GM12878 (cell line): ENCODE results near the gene RNF169. TPM values are rescaled to one million over a fixed set of nuclear protein-coding genes. Genes with fewer than 3 reads are reported as not detected.
A peak's percentile ranks its signal among the peaks of the same experiment; 100 is the strongest.

Source experiments
- BHLHE40 ChIP-seq, 2 experiments: fragments of 450-650 bp in 1 of 2; IDR thresholded peaks; 2 replicates each; pipeline ENCODE4 v1.6.1; 2011 to 2017; ENCODE audit warnings: low read depth in 2 of 2, borderline replicate concordance in 1 of 2, improper control_type of control experiment in 1 of 2, low read length in 1 of 2, mild to moderate bottlenecking in 1 of 2
- CBFB ChIP-seq: IDR thresholded peaks from 2 replicates; pipeline ENCODE4 v1.6.1; 2016; ENCODE audit warnings: antibody characterized with exemption, low read depth
- KAT2A ChIP-seq: conservative IDR thresholded peaks from 2 replicates; pipeline ENCODE4 v1.6.1; 2011; ENCODE audit warnings: low read depth, low read length; ENCODE audit not compliant: control insufficient read depth
- MEF2B ChIP-seq: fragments of 450-650 bp; IDR thresholded peaks from 2 replicates; pipeline ENCODE4 v1.6.1; 2018; ENCODE audit warnings: mild to moderate bottlenecking, moderate library complexity; ENCODE audit not compliant: partially characterized antibody, poor library complexity, severe bottlenecking
- MTA3 ChIP-seq: IDR thresholded peaks from 2 replicates; pipeline ENCODE4 v1.6.1; 2012; ENCODE audit warnings: low read length, inconsistent platforms, borderline replicate concordance
- NBN ChIP-seq: fragments of 450-650 bp; IDR thresholded peaks from 2 replicates; pipeline ENCODE4 v1.6.1; 2016
- NR2C1 ChIP-seq: fragments of 450-650 bp; IDR thresholded peaks from 2 replicates; pipeline ENCODE4 v1.6.1; 2017; ENCODE audit warnings: antibody characterized with exemption, mild to moderate bottlenecking, moderate library complexity
- RB1 ChIP-seq: fragments of 450-650 bp; formaldehyde crosslinking; IDR thresholded peaks from 2 replicates; pipeline ENCODE4 v1.6.1; 2017; ENCODE audit warnings: mild to moderate bottlenecking, borderline replicate concordance
- SIX5 ChIP-seq: IDR thresholded peaks from 2 replicates; pipeline ENCODE4 v1.6.1; 2011; ENCODE audit warnings: mild to moderate bottlenecking, low read depth, low read length, moderate library complexity; ENCODE audit not compliant: severe bottlenecking
- TCF3 ChIP-seq: IDR thresholded peaks from 2 replicates; pipeline ENCODE4 v1.6.1; 2012; ENCODE audit warnings: low read depth, mild to moderate bottlenecking, low read length, borderline replicate concordance; ENCODE audit not compliant: insufficient read depth
- ZNF274 ChIP-seq: IDR thresholded peaks from one replicate; pipeline ENCODE4 v1.8.0; 2011; ENCODE audit not compliant: insufficient read length, insufficient read depth
- polyA plus RNA-seq, 11 experiments: library from polyadenylated mRNA; depleted of rRNA in 4 of 11; unstranded in 6 of 11; stranded (reverse) in 5 of 11; fragments of >200 nt; fragmentation: Nextera tagmentation in 4 of 11; fragmentation: Illumina TruSeq in 1 of 11; extraction: Ambion mirVana in 4 of 11; extraction: Trizol in 1 of 11; gene quantifications; 1 replicate in 1 of 11; 2 replicates in 10 of 11; pipeline versions ENCODE4 v1.2.1 to v1.2.3, GENCODE V29; 2011 to 2016; ENCODE audit warnings: inconsistent platforms in 2 of 11, missing spikeins in 2 of 11, low read depth in 1 of 11
- total RNA-seq, 4 experiments: library from RNA; depleted of rRNA in 3 of 4; stranded (reverse); fragments of >200 nt in 3 of 4; fragmentation: Illumina TruSeq in 1 of 4; extraction: Trizol in 1 of 4; gene quantifications; 2 replicates each; pipeline versions ENCODE4 v1.2.1 to v1.2.3, GENCODE V29; 2013 to 2021
- TF ChIP-seq, protein P1 (sequence below): IDR thresholded peaks from 2 replicates; pipeline ENCODE4 v1.6.1; 2012; ENCODE audit warnings: low read depth, low read length, improper control_type of control experiment
- TF ChIP-seq, protein P2 (sequence below): fragments of 450-650 bp; IDR thresholded peaks from 2 replicates; pipeline ENCODE4 v1.6.1; 2017; ENCODE audit warnings: antibody characterized with exemption, mild to moderate bottlenecking, moderate library complexity
- TF ChIP-seq, protein P3 (sequence below): fragments of 450-650 bp; IDR thresholded peaks from 2 replicates; pipeline ENCODE4 v1.6.1; 2017; ENCODE audit warnings: mild to moderate bottlenecking, low read depth, inconsistent platforms; ENCODE audit not compliant: poor library complexity, severe bottlenecking
- TF ChIP-seq, protein P4 (sequence below): fragments of 450-650 bp; IDR thresholded peaks from 2 replicates; pipeline ENCODE4 v1.6.1; 2017; ENCODE audit warnings: mild to moderate bottlenecking, moderate library complexity

The RNF169 gene
- total and polyA plus RNA-seq, 10 of the 15 experiments (the other 5 are each of a cell fraction or from before 2014, with no cell fraction given): 0.32 to 13.2 (median 6.4) TPM

DNA sequence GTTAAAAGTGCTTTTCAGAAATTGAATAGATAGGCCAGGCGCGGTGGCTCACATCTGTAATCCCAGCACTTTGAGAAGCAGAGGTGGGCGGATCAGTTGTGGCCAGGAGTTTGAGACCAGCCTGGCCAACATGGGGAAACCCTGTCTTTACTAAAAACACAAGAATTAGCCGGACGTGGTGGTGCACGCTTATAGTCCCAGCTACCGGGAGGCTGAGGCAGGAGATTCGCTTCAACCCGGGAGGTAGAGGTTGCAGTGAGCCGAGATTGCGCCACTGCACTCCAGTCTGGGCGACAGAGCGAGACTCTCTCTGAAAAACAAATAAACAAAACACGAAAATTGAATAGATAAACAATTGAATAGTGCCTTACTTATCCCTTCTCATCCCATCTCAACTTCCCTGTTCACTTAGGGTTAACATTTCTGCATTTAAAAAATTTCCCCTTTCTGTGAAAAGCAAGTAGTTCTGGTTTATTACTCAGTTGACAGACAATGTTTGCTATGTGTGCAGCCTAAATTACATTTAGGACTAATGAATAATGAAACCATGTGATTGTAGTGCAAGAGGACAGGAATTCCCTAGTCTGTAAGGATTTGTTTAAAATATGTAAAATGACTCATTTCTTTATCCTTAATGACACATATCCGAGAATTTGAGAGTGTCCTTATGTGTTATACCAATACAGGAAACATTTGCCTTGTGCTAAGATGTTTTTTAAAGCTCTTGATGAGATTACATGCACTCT lies 6.0 kb downstream of the RNF169 start (continued):
- TF ChIP-seq BHLHE40 (IDR thresholded peaks at IDR 0.05; ENCODE audit: borderline replicate concordance in 1 of 2, low read depth in 2 of 2, low read length in 1 of 2): no peak
- TF ChIP-seq, protein P1, sequence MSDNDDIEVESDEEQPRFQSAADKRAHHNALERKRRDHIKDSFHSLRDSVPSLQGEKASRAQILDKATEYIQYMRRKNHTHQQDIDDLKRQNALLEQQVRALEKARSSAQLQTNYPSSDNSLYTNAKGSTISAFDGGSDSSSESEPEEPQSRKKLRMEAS: no peak
- TF ChIP-seq MEF2B: no peak
- TF ChIP-seq NBN: peak; percentile 49; the same call in 1 of the 2 replicates
- no peak for TF ChIP-seq MTA3
- TF ChIP-seq, protein P2, sequence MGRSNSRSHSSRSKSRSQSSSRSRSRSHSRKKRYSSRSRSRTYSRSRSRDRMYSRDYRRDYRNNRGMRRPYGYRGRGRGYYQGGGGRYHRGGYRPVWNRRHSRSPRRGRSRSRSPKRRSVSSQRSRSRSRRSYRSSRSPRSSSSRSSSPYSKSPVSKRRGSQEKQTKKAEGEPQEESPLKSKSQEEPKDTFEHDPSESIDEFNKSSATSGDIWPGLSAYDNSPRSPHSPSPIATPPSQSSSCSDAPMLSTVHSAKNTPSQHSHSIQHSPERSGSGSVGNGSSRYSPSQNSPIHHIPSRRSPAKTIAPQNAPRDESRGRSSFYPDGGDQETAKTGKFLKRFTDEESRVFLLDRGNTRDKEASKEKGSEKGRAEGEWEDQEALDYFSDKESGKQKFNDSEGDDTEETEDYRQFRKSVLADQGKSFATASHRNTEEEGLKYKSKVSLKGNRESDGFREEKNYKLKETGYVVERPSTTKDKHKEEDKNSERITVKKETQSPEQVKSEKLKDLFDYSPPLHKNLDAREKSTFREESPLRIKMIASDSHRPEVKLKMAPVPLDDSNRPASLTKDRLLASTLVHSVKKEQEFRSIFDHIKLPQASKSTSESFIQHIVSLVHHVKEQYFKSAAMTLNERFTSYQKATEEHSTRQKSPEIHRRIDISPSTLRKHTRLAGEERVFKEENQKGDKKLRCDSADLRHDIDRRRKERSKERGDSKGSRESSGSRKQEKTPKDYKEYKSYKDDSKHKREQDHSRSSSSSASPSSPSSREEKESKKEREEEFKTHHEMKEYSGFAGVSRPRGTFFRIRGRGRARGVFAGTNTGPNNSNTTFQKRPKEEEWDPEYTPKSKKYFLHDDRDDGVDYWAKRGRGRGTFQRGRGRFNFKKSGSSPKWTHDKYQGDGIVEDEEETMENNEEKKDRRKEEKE: no peak
- TF ChIP-seq, protein P3, sequence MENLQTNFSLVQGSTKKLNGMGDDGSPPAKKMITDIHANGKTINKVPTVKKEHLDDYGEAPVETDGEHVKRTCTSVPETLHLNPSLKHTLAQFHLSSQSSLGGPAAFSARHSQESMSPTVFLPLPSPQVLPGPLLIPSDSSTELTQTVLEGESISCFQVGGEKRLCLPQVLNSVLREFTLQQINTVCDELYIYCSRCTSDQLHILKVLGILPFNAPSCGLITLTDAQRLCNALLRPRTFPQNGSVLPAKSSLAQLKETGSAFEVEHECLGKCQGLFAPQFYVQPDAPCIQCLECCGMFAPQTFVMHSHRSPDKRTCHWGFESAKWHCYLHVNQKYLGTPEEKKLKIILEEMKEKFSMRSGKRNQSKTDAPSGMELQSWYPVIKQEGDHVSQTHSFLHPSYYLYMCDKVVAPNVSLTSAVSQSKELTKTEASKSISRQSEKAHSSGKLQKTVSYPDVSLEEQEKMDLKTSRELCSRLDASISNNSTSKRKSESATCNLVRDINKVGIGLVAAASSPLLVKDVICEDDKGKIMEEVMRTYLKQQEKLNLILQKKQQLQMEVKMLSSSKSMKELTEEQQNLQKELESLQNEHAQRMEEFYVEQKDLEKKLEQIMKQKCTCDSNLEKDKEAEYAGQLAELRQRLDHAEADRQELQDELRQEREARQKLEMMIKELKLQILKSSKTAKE: no peak
- TF ChIP-seq SIX5: no peak
- 0 out of 2 replicates have a peak, but pooled peaks have one; percentile 36 for TF ChIP-seq CBFB
- no peak for TF ChIP-seq NR2C1
- TF ChIP-seq ZNF274: no peak
- TF ChIP-seq KAT2A: no peak
- TF ChIP-seq RB1: no peak
- no peak for TF ChIP-seq TCF3
- TF ChIP-seq, protein P4, sequence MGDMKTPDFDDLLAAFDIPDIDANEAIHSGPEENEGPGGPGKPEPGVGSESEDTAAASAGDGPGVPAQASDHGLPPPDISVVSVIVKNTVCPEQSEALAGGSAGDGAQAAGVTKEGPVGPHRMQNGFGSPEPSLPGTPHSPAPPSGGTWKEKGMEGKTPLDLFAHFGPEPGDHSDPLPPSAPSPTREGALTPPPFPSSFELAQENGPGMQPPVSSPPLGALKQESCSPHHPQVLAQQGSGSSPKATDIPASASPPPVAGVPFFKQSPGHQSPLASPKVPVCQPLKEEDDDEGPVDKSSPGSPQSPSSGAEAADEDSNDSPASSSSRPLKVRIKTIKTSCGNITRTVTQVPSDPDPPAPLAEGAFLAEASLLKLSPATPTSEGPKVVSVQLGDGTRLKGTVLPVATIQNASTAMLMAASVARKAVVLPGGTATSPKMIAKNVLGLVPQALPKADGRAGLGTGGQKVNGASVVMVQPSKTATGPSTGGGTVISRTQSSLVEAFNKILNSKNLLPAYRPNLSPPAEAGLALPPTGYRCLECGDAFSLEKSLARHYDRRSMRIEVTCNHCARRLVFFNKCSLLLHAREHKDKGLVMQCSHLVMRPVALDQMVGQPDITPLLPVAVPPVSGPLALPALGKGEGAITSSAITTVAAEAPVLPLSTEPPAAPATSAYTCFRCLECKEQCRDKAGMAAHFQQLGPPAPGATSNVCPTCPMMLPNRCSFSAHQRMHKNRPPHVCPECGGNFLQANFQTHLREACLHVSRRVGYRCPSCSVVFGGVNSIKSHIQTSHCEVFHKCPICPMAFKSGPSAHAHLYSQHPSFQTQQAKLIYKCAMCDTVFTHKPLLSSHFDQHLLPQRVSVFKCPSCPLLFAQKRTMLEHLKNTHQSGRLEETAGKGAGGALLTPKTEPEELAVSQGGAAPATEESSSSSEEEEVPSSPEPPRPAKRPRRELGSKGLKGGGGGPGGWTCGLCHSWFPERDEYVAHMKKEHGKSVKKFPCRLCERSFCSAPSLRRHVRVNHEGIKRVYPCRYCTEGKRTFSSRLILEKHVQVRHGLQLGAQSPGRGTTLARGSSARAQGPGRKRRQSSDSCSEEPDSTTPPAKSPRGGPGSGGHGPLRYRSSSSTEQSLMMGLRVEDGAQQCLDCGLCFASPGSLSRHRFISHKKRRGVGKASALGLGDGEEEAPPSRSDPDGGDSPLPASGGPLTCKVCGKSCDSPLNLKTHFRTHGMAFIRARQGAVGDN: no peak
